HG02870 (cell line): ENCODE data around the gene HK3.
"Not testable (repeated sequence)": the region's sequence is repeated elsewhere in the genome, so short reads cannot be mapped to it uniquely, and the experiment has no call there.

Source experiments
- ATAC-seq: cut with Tn5 transposase; IDR thresholded peaks from one replicate; pipeline ENCODE4 v1.9.1; 2021; ENCODE audit warnings: mild to moderate bottlenecking, moderate library complexity; ENCODE audit not compliant: unreplicated experiment

Gene HK3

GRCh38 chr5:176883700-176884570, 15.2 kb downstream of the HK3 start:
- no peak for ATAC-seq

GRCh38 chr5:176882567-176882903, 16.6 kb downstream of the HK3 start:
- ATAC-seq = no peak

GRCh38 chr5:176881816-176882566, 17.2 kb downstream of the HK3 start:
- no peak for ATAC-seq

- no peak for ATAC-seq
Observed at GRCh38 chr5:176881021-176881749, 18.0 kb downstream of the HK3 start.

GRCh38 chr5:176880366-176881020, 18.7 kb downstream of the HK3 start:
- ATAC-seq = no peak

- ATAC-seq = no peak
Observed at GRCh38 chr5:176879663-176880361, 19.3 kb downstream of the HK3 start.

GRCh38 chr5:176878906-176879662, 20.1 kb downstream of the HK3 start:
- ATAC-seq = no peak

- ATAC-seq = no peak
Observed at GRCh38 chr5:176878463-176878862, 20.7 kb downstream of the HK3 start.

- ATAC-seq = no peak
Observed at GRCh38 chr5:176877793-176878331, 21.3 kb downstream of the HK3 start.

GRCh38 chr5:176876506-176877431, 22.4 kb downstream of the HK3 start:
- no peak for ATAC-seq

- ATAC-seq = no peak
Observed at GRCh38 chr5:176875783-176876505, 23.2 kb downstream of the HK3 start.

- no peak for ATAC-seq
Observed at GRCh38 chr5:176875014-176875550, 24.1 kb downstream of the HK3 start.

GRCh38 chr5:176874198-176874780, 24.9 kb downstream of the HK3 start:
- ATAC-seq = no peak

- ATAC-seq = no peak
Observed at GRCh38 chr5:176873541-176874172, 25.5 kb downstream of the HK3 start.

- not testable (repeated sequence) for ATAC-seq
Observed at GRCh38 chr5:176873011-176873410, 26.1 kb downstream of the HK3 start.

GRCh38 chr5:176872586-176872985, 26.6 kb downstream of the HK3 start:
- ATAC-seq = not testable (repeated sequence)

GRCh38 chr5:176870644-176871043, 28.5 kb downstream of the HK3 start:
- not testable (repeated sequence) for ATAC-seq
